Kidney epithelial cell (primary cell): ENCODE results near the gene SEMA4G. TPM values are rescaled to one million over a fixed set of nuclear protein-coding genes. Genes with fewer than 3 reads are reported as not detected.
A peak's percentile ranks its signal among the peaks of the same experiment; 100 is the strongest.

ENCODE experiments used
- DNase-seq: peaks from one replicate; pipeline ENCODE4 v3.0.0-alpha.2; 2010; ENCODE audit warnings: low read depth
- H3K27me3 ChIP-seq: 2 replicates; pipeline ENCODE4 v1.6.0; 2011; ENCODE audit warnings: low read length; ENCODE audit not compliant: control insufficient read depth, insufficient read depth
- H3K36me3 ChIP-seq: 2 replicates; pipeline ENCODE4 v1.5.1; 2011; ENCODE audit warnings: low read length; ENCODE audit not compliant: control insufficient read depth, insufficient read depth
- H3K4me3 ChIP-seq: 2 replicates; pipeline ENCODE4 v1.5.1; 2011; ENCODE audit warnings: low read depth, mild to moderate bottlenecking, control low read depth, low read length
- CTCF ChIP-seq: IDR thresholded peaks from 2 replicates; pipeline ENCODE4 v1.5.1; 2011; ENCODE audit warnings: mild to moderate bottlenecking, moderate library complexity, low read length, control low read depth, inconsistent platforms; ENCODE audit not compliant: insufficient read depth, poor library complexity, severe bottlenecking
- total RNA-seq: library from RNA; depleted of rRNA; stranded (reverse); fragments of >200 nt; gene quantifications from 2 replicates; pipeline ENCODE4 v1.2.3, GENCODE V29; 2015

The SEMA4G gene
- total RNA-seq, 1 donor from 2014 or later, result 7.2 TPM

DNA sequence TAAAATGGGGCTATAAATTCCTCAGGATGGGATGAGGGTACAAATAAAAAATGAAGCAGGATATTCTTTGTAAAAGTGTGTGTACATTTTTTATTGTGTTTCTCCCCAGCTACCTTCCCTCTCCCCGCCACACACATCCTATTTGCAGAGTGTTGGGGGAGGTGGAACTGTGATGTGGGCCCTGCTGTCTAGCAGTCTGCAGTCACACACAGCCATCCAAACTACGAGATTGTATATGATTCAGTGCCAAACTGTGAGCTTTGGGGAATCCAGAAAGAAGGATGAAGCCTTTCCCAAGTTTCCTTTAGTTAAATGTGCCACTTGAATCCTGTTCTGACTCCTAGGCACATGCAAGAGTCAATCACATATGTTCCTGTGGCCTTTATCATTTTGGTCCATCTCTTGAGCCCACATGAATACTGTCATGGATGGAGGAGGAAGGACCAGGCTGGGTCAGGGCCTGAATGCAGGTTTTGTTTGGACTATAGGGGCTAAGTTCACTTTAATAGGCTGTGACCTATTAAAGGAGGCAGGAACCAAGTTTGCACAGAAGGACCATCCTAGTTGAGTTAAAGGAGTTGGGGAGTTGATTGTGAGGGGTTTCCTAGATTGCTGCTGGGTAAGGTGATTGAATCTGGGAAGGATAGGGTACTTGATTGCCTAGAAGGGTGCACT is 1.1 kb upstream of the SEMA4G start:
- H3K27me3 ChIP-seq, result no peaks in the 10 kb centered on the region
- peaks cover 3% of the 10 kb centered on the region for H3K36me3 ChIP-seq
- no peak for TF ChIP-seq CTCF
- no peak for DNase-seq
- H3K4me3 ChIP-seq, result no peak overlapping the region

DNA sequence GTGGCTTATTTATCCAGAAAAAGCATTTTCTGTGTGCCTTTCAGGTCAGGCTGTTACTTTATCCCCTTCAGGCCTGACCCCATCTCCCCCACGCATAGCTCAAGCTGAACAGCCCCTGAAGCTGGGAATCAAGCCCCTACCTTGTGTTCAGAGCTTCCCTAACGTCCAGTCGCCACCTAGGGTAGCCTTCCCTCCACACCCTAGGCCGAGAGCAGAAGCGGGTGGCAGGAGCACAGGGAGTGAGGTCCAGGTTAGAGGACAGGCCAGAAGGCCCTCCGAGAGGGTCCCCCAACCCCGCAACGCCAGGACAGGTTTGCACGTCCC is 479 bp upstream of the SEMA4G start:
- no peak for TF ChIP-seq CTCF
- Histone ChIP-seq H3K4me3 (peak overlapping the region; percentile 58), H3K27me3 (no peaks in the 10 kb centered on the region), H3K36me3 (peaks cover 3% of the 10 kb centered on the region)
- no peak for DNase-seq

DNA sequence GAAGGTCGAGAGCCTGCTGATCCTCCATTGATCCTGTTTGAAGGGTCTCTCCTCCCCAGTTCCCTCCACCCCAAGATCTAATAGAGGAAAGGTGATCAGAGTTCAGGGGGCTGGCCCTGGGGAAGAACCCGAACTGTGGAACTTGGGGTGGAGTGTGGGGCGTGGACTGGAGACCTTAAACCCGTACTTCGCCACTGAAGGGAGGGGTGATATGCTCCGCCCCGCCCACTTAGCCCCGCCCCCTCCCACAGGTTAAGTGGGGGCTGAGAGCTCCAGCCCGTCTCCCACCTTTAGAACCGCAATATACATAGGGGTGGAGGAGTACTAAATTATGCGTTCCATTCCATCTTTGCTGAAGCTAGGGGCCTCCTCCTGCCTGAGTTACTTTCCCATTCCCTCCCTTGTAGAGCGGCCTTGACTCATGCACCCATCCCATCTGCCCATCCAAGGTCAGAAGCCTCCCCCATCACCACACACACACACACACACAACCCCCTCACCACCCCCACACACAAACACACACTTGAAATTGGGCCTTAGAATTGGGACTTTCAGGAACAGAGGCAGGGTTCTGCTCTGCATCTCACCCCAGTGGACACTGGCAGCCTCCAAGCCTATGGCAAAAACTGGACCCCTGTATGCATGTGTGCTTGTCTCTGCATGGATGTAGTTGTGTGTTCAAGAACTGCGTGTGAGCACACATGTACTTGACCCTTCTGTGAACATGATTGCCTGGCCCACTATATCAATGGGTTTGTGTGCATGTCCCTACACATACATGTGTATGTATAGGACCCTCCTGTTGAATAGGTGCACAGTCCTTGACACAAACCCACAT is 991 bp downstream of the SEMA4G start:
- no peaks in the 10 kb centered on the region for H3K27me3 ChIP-seq
- peaks cover 1% of the 10 kb centered on the region for H3K36me3 ChIP-seq
- no peak for TF ChIP-seq CTCF
- no peak for DNase-seq
- peak overlapping the region; percentile 58 for H3K4me3 ChIP-seq

GRCh38 chr10:100970914-100971811 is 1.9 kb downstream of the SEMA4G start:
- no peaks in the 10 kb centered on the region for H3K36me3 ChIP-seq
- DNase-seq, result no peak
- no peaks in the 10 kb centered on the region for H3K27me3 ChIP-seq
- TF ChIP-seq CTCF, result no peak
- H3K4me3 ChIP-seq, result no peak overlapping the region

- Histone ChIP-seq H3K27me3 (no peaks in the 10 kb centered on the region), H3K4me3 (no peak overlapping the region), H3K36me3 (no peaks in the 10 kb centered on the region)
- DNase-seq, result no peak
- TF ChIP-seq CTCF, result no peak
These were observed 3.0 kb downstream of the SEMA4G start for GRCh38 chr10:100972115-100972903.
